ENCODE data around the gene PPP1R12B.
"Not testable (repeated sequence)": the region's sequence is repeated elsewhere in the genome, so short reads cannot be mapped to it uniquely, and the experiment has no call there.

PPP1R12B gene

DNA sequence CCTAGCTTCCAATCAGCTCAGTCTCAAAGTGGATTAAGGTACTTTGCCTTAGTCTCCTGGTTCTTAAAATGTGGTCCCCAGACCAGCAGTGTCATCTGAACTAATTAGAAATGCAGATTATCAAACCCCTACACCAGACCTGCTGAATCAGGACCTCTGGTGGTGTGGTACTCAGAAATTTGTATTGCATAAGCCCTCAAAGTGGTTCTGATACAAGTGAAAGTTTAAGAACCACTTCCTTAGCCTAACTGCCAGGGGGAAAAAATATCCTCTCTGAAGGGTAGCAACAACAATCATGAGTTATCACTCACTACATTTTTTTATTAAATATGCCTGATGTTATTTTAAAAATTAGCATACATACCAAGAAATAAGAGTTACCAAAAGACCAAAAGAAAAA is 131.2 kb downstream of the PPP1R12B start:
- not testable (repeated sequence) for H3K4me3 ChIP-seq (ENCODE audit: severe bottlenecking); H3K36me3 ChIP-seq (ENCODE audit: low read depth); DNase-seq (ENCODE audit: low spot score); H3K9me3 ChIP-seq (ENCODE audit: severe bottlenecking); H3K27me3 ChIP-seq (ENCODE audit: insufficient read depth, poor library complexity, severe bottlenecking); ATAC-seq (ENCODE audit: low read depth)
- Histone ChIP-seq H3K27ac (ENCODE audit: poor library complexity, severe bottlenecking) (peak overlapping the region; percentile 14), H3K4me1 (ENCODE audit: insufficient read depth, poor library complexity, severe bottlenecking) (peaks cover 19% of the 10 kb centered on the region)

DNA sequence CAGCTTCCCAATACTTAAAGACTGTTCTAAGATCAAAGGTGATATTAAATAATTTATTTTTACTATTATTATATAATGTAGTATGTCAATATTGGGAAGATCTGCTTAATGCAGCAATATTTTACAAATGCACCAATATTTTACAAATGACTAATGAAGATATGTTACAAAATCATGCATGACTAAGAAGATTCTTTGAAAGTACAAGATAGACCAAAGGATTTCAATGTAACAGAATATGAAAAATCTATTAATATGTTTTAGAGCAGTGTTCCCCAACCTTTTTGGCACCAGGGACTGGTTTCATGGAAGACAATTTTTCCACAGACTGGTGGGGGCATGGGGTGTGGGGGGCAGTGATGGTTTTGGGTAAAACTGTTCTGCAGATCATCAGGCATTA is 132.1 kb downstream of the PPP1R12B start:
- H3K9me3 ChIP-seq (ENCODE audit: severe bottlenecking), result not testable (repeated sequence)
- peak overlapping the region; percentile 14 for H3K27ac ChIP-seq (ENCODE audit: poor library complexity, severe bottlenecking)

DNA sequence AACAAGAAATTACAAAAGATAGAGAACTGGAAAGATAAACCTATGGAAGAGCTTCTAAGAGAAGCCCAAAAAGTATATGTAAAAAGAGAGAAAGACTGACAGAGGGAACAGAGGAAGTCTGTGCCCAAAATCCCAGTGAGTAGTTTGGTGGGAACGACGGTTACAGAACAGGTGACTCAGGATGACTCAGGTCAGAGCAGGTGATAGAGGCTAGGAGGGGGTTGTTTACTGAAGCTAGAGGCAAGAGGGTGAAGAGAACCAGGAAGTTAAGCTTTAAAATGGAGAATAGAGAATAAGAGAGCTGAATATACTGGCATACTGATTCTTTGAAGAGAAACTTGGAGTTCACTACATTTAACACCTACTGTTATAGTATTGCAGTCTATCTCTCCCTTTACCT is 134.9 kb downstream of the PPP1R12B start:
- not testable (repeated sequence) for H3K9me3 ChIP-seq (ENCODE audit: severe bottlenecking); H3K4me3 ChIP-seq (ENCODE audit: severe bottlenecking); H3K27me3 ChIP-seq (ENCODE audit: insufficient read depth, poor library complexity, severe bottlenecking); DNase-seq (ENCODE audit: low spot score); H3K36me3 ChIP-seq (ENCODE audit: low read depth)
- ATAC-seq (ENCODE audit: low read depth), result peak; percentile 87
- peak overlapping the region; percentile 12 for H3K27ac ChIP-seq (ENCODE audit: poor library complexity, severe bottlenecking)
- peaks cover 19% of the 10 kb centered on the region for H3K4me1 ChIP-seq (ENCODE audit: insufficient read depth, poor library complexity, severe bottlenecking)

More for the DNA sequence above, 132.1 kb downstream of the PPP1R12B start:
- H3K4me1 ChIP-seq (ENCODE audit: insufficient read depth, poor library complexity, severe bottlenecking), result peaks cover 19% of the 10 kb centered on the region
- H3K36me3 ChIP-seq (ENCODE audit: low read depth); DNase-seq (ENCODE audit: low spot score); H3K4me3 ChIP-seq (ENCODE audit: severe bottlenecking); H3K27me3 ChIP-seq (ENCODE audit: insufficient read depth, poor library complexity, severe bottlenecking): not testable (repeated sequence)
- peak; percentile 61 for ATAC-seq (ENCODE audit: low read depth)

DNA sequence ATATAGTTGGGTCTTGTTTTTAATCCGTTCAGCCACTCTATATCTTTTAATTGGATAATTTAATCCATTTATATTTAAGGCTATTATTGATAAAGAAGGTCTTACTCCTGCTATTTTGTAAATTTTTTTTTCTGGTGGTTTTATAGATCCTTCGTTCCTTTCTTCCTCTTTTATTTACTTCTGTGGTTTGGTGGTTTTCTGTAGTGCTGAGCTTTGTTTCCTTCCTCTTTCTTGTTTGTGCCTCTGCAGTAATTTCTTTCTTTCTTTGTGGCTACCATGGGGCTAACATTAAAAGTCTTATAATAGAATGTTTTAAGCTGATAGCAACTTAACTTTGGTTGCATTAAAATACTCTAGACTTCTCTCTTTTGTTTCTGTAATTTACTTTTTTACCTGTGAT is 135.5 kb downstream of the PPP1R12B start:
- not testable (repeated sequence) for ATAC-seq (ENCODE audit: low read depth); H3K4me3 ChIP-seq (ENCODE audit: severe bottlenecking); H3K27me3 ChIP-seq (ENCODE audit: insufficient read depth, poor library complexity, severe bottlenecking); H3K9me3 ChIP-seq (ENCODE audit: severe bottlenecking); DNase-seq (ENCODE audit: low spot score); H3K27ac ChIP-seq (ENCODE audit: poor library complexity, severe bottlenecking); H3K36me3 ChIP-seq (ENCODE audit: low read depth)
- H3K4me1 ChIP-seq (ENCODE audit: insufficient read depth, poor library complexity, severe bottlenecking), result peaks cover 19% of the 10 kb centered on the region

DNA sequence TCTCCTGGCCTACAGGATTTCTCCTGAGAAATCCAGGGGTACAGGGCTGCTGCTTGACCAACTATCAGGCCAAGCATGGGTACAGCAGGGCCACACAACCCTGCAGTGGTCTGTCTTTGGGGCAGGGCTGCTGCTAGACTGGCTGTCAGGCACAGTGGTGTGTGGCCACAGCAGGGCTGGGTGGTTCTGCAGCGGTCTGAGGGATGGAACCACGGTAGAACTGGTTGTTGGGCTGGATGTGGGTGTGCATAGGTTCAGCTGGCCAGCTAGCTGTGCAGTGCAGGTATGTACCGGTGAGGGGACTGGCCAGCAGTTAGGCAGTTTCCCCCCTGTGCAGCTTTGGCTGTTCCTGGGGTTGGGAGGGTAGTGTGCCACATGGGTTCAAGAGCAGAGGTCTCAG is 136.3 kb downstream of the PPP1R12B start:
- H3K36me3 ChIP-seq (ENCODE audit: low read depth), result peaks cover 11% of the 10 kb centered on the region; the same call in 1 of the 2 replicates
- not testable (repeated sequence) for ATAC-seq (ENCODE audit: low read depth); H3K9me3 ChIP-seq (ENCODE audit: severe bottlenecking); H3K27me3 ChIP-seq (ENCODE audit: insufficient read depth, poor library complexity, severe bottlenecking); H3K27ac ChIP-seq (ENCODE audit: poor library complexity, severe bottlenecking); DNase-seq (ENCODE audit: low spot score); H3K4me3 ChIP-seq (ENCODE audit: severe bottlenecking)
- H3K4me1 ChIP-seq (ENCODE audit: insufficient read depth, poor library complexity, severe bottlenecking), result peaks cover 19% of the 10 kb centered on the region

DNA sequence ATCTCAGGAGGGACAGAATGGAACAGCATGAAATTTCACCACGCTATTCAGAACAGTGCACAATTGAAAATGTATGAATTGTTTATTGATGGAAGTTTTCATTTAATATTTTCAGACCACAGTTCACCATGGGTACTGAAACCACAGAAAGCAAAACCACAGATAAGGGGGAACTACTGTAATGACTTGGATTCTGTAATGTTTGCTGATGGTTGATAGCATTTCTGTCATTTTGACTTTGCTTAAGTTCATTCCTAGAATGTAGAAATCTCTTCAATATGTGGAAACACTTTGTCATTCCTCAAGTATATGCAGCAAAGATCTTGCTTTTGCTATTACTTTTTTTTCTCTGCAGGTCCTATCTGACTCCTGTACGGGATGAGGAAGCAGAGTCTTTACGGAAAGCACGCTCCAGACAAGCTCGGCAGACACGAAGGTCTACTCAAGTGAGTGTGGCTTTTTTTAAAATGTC is 139.7 kb downstream of the PPP1R12B start:
- ATAC-seq (ENCODE audit: low read depth); DNase-seq (ENCODE audit: low spot score); H3K27me3 ChIP-seq (ENCODE audit: insufficient read depth, poor library complexity, severe bottlenecking); H3K4me3 ChIP-seq (ENCODE audit: severe bottlenecking); H3K9me3 ChIP-seq (ENCODE audit: severe bottlenecking); H3K27ac ChIP-seq (ENCODE audit: poor library complexity, severe bottlenecking); H3K4me1 ChIP-seq (ENCODE audit: insufficient read depth, poor library complexity, severe bottlenecking): not testable (repeated sequence)
- peaks cover 11% of the 10 kb centered on the region; the same call in 1 of the 2 replicates for H3K36me3 ChIP-seq (ENCODE audit: low read depth)

DNA sequence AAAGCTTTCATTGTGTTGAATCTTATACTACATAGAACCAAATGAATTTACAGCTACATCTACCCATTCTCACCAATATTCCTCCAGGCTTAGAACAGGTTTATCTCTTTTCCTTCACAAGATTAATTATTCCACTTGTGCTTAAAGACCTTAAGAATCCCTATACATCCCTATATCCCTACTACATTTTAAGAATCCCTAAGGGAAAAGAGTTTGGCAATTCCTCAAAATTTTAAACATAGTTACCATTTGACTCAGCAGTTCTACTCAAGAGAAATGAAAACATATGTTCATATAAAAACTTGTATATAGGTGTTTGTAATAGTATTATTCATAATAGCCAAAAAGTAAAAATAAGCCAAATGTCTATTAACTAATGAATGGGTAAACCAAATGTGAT is 140.6 kb downstream of the PPP1R12B start:
- not testable (repeated sequence) for H3K27me3 ChIP-seq (ENCODE audit: insufficient read depth, poor library complexity, severe bottlenecking); H3K4me3 ChIP-seq (ENCODE audit: severe bottlenecking); H3K4me1 ChIP-seq (ENCODE audit: insufficient read depth, poor library complexity, severe bottlenecking); DNase-seq (ENCODE audit: low spot score); ATAC-seq (ENCODE audit: low read depth); H3K9me3 ChIP-seq (ENCODE audit: severe bottlenecking); H3K27ac ChIP-seq (ENCODE audit: poor library complexity, severe bottlenecking)
- H3K36me3 ChIP-seq (ENCODE audit: low read depth), result peaks cover 11% of the 10 kb centered on the region; the same call in 1 of the 2 replicates

DNA sequence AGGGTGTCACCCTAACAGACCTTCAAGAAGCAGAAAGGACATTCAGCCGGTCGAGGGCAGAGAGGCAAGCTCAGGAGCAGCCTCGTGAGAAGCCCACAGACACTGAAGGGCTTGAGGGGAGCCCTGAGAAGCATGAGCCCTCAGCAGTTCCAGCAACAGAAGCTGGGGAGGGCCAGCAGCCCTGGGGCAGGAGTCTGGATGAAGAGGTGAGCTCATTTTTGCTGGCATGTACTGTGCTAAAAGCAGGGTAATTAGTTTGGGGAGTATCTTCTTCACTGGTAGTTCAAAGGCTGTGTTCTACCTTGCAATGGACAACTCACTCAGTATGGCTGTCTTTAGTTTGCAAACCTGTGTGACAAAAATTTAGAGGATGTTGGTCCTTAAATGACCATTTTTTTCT is 144.6 kb downstream of the PPP1R12B start:
- not testable (repeated sequence) for H3K4me1 ChIP-seq (ENCODE audit: insufficient read depth, poor library complexity, severe bottlenecking); H3K27ac ChIP-seq (ENCODE audit: poor library complexity, severe bottlenecking); ATAC-seq (ENCODE audit: low read depth); H3K27me3 ChIP-seq (ENCODE audit: insufficient read depth, poor library complexity, severe bottlenecking); H3K9me3 ChIP-seq (ENCODE audit: severe bottlenecking); DNase-seq (ENCODE audit: low spot score); H3K4me3 ChIP-seq (ENCODE audit: severe bottlenecking)
- peaks cover 11% of the 10 kb centered on the region for H3K36me3 ChIP-seq (ENCODE audit: low read depth)

DNA sequence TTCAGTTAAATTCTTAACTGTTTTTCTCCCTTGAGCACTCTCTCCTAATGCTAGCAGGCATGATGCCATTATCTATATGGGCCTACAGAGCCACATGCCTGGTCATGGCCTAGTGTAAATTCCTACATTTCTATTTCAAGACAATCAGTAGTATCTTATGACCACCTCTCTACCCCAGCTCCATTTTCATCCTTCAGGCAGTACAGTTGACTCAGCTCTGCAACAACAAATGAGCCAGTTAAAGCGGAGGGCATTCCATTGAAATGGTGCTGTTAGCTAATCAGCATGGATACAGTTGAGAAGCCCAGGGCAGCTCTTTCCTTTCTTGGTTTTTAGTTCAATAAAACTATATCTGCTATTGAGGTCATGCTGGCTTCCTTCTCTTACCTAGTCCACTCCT is 150.0 kb downstream of the PPP1R12B start:
- H3K4me3 ChIP-seq (ENCODE audit: severe bottlenecking), result no peak overlapping the region
- H3K9me3 ChIP-seq (ENCODE audit: severe bottlenecking), result no peaks in the 10 kb centered on the region
- no peaks in the 10 kb centered on the region for H3K4me1 ChIP-seq (ENCODE audit: insufficient read depth, poor library complexity, severe bottlenecking)
- no peak for DNase-seq (ENCODE audit: low spot score)
- TF ChIP-seq, protein P1, sequence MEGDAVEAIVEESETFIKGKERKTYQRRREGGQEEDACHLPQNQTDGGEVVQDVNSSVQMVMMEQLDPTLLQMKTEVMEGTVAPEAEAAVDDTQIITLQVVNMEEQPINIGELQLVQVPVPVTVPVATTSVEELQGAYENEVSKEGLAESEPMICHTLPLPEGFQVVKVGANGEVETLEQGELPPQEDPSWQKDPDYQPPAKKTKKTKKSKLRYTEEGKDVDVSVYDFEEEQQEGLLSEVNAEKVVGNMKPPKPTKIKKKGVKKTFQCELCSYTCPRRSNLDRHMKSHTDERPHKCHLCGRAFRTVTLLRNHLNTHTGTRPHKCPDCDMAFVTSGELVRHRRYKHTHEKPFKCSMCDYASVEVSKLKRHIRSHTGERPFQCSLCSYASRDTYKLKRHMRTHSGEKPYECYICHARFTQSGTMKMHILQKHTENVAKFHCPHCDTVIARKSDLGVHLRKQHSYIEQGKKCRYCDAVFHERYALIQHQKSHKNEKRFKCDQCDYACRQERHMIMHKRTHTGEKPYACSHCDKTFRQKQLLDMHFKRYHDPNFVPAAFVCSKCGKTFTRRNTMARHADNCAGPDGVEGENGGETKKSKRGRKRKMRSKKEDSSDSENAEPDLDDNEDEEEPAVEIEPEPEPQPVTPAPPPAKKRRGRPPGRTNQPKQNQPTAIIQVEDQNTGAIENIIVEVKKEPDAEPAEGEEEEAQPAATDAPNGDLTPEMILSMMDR (IDR thresholded peaks at IDR 0.05; ENCODE audit: poor library complexity, severe bottlenecking), result no peak
- H3K27me3 ChIP-seq (ENCODE audit: insufficient read depth, poor library complexity, severe bottlenecking), result no peaks in the 10 kb centered on the region
- H3K36me3 ChIP-seq (ENCODE audit: low read depth), result peaks cover 7% of the 10 kb centered on the region
- no peak overlapping the region for H3K27ac ChIP-seq (ENCODE audit: poor library complexity, severe bottlenecking)
- ATAC-seq (ENCODE audit: low read depth), result 0 out of 3 replicates have a peak, but pooled peaks have one; percentile 31

DNA sequence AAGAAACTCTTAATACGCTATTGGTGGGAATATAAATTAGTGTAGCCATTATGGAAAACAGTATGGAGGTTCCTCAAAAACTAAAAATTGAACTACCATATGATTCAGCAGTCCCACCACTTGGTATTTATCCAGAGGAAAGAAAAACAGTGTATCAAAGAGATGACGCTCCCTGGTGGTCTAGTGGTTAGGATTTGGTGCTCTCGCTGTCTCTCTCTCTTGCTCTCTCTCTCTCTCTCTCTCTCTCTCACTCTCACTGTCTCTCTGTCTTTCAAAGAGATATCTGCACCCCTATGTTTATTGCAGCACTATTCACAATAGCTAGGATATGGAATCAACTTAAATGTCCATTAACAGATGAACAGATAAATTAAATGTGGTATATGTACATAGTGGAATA is 151.5 kb downstream of the PPP1R12B start:
- H3K27ac ChIP-seq (ENCODE audit: poor library complexity, severe bottlenecking); H3K4me3 ChIP-seq (ENCODE audit: severe bottlenecking); H3K4me1 ChIP-seq (ENCODE audit: insufficient read depth, poor library complexity, severe bottlenecking); H3K27me3 ChIP-seq (ENCODE audit: insufficient read depth, poor library complexity, severe bottlenecking); DNase-seq (ENCODE audit: low spot score); ATAC-seq (ENCODE audit: low read depth); H3K9me3 ChIP-seq (ENCODE audit: severe bottlenecking); H3K36me3 ChIP-seq (ENCODE audit: low read depth): not testable (repeated sequence)

Data from RWPE2 (cell line).